HL-60 (cell line): ENCODE measurements around the gene LTB4R.

Experiments
- GABPA ChIP-seq: IDR thresholded peaks from 2 replicates; pipeline ENCODE4 v1.6.1; 2012; ENCODE audit warnings: low read depth
- POLR2AphosphoS5 ChIP-seq: IDR thresholded peaks from 2 replicates; pipeline ENCODE4 v1.6.1; 2012; ENCODE audit warnings: low read depth
- TF ChIP-seq, protein P1 (sequence below): IDR thresholded peaks from one replicate; pipeline ENCODE4 v1.5.1; 2011; ENCODE audit warnings: low read length, control low read depth, inconsistent platforms; ENCODE audit not compliant: insufficient read depth
- TF ChIP-seq, protein P2 (sequence below): IDR thresholded peaks from 2 replicates; pipeline ENCODE4 v1.6.1; 2012; ENCODE audit warnings: low read depth; ENCODE audit not compliant: insufficient replicate concordance

DNA sequence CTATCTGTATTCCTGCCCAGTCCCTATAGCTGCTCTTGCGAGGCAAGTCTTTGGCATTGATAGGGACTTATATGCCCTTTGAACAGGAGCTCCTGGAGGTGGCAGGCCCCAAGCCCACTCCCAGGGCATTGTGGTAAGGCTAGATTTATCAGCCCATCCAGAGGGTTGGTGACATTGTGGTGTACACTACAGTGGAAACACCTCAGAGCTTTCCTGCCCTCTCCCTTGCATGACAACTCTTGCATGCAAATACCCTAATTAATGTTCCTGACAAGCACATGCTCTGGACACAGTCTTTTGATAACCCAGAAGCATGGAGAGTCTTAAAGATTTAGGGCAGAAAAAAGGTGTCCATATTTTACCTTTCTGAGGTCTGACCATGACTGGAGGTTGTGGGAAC, 29.3 kb downstream of the LTB4R start:
- no peak for TF ChIP-seq POLR2AphosphoS5
- TF ChIP-seq, protein P1, sequence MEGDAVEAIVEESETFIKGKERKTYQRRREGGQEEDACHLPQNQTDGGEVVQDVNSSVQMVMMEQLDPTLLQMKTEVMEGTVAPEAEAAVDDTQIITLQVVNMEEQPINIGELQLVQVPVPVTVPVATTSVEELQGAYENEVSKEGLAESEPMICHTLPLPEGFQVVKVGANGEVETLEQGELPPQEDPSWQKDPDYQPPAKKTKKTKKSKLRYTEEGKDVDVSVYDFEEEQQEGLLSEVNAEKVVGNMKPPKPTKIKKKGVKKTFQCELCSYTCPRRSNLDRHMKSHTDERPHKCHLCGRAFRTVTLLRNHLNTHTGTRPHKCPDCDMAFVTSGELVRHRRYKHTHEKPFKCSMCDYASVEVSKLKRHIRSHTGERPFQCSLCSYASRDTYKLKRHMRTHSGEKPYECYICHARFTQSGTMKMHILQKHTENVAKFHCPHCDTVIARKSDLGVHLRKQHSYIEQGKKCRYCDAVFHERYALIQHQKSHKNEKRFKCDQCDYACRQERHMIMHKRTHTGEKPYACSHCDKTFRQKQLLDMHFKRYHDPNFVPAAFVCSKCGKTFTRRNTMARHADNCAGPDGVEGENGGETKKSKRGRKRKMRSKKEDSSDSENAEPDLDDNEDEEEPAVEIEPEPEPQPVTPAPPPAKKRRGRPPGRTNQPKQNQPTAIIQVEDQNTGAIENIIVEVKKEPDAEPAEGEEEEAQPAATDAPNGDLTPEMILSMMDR, result no peak
- TF ChIP-seq, protein P2, sequence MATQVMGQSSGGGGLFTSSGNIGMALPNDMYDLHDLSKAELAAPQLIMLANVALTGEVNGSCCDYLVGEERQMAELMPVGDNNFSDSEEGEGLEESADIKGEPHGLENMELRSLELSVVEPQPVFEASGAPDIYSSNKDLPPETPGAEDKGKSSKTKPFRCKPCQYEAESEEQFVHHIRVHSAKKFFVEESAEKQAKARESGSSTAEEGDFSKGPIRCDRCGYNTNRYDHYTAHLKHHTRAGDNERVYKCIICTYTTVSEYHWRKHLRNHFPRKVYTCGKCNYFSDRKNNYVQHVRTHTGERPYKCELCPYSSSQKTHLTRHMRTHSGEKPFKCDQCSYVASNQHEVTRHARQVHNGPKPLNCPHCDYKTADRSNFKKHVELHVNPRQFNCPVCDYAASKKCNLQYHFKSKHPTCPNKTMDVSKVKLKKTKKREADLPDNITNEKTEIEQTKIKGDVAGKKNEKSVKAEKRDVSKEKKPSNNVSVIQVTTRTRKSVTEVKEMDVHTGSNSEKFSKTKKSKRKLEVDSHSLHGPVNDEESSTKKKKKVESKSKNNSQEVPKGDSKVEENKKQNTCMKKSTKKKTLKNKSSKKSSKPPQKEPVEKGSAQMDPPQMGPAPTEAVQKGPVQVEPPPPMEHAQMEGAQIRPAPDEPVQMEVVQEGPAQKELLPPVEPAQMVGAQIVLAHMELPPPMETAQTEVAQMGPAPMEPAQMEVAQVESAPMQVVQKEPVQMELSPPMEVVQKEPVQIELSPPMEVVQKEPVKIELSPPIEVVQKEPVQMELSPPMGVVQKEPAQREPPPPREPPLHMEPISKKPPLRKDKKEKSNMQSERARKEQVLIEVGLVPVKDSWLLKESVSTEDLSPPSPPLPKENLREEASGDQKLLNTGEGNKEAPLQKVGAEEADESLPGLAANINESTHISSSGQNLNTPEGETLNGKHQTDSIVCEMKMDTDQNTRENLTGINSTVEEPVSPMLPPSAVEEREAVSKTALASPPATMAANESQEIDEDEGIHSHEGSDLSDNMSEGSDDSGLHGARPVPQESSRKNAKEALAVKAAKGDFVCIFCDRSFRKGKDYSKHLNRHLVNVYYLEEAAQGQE, result no peak
- no peak for TF ChIP-seq GABPA
